Measurements from ENCODE around the gene GSTA2.
"Not testable (repeated sequence)": the region's sequence is repeated elsewhere in the genome, so short reads cannot be mapped to it uniquely, and the experiment has no call there.

- not testable (repeated sequence) for TF ChIP-seq BHLHE40 (IDR thresholded peaks at IDR 0.05; ENCODE audit: borderline replicate concordance); CTBP1 (IDR thresholded peaks at IDR 0.05; ENCODE audit: borderline replicate concordance); FOXM1 (IDR thresholded peaks at IDR 0.05; ENCODE audit: borderline replicate concordance); TARDBP (IDR thresholded peaks at IDR 0.05); SUZ12 (IDR thresholded peaks at IDR 0.05); SP1 (IDR thresholded peaks at IDR 0.05); ELF4 (IDR thresholded peaks at IDR 0.05); ZNF384 (IDR thresholded peaks at IDR 0.05); ARNT (IDR thresholded peaks at IDR 0.05); LEF1 (IDR thresholded peaks at IDR 0.05; ENCODE audit: borderline replicate concordance); FOXA1 (IDR thresholded peaks at IDR 0.05); L3MBTL2 (conservative IDR thresholded peaks at IDR 0.05)
Measured at GRCh38 chr6:52753137-52753536, 10.1 kb downstream of the GSTA2 start.

Measured in HEK293T (cell line).